CD4-positive, alpha-beta T cell treated with Interferon alpha-2 for 1 hour (primary cell): ENCODE results near the gene PLOD1.
"Not testable (repeated sequence)": the region's sequence is repeated elsewhere in the genome, so short reads cannot be mapped to it uniquely, and the experiment has no call there.

ENCODE experiments used
- DNase-seq, 2 donors: peaks; one replicate each; pipeline ENCODE4 v3.0.0-alpha.2; 2020 to 2022

PLOD1 gene

DNA sequence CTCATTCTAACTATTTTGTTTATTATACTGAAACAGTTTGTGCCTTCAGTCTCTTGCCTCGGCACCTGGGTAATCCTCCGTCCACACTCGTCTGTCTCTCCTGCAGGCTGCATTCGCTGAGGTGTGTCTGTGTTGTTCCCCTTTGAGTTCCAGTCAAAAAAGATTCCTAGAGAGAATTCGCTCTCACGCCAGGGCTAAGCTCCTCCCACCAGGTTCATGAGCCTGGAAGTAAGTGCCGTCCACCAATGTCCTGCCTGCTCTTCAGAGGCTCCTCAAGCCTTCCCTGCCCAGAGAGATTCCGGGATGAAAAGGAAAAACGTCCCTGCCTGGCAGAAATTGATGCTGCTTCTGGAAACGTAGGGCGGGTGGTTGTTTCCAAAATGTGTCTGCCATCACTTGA lies 21.2 kb upstream of the PLOD1 start:
- no peak for DNase-seq

DNA sequence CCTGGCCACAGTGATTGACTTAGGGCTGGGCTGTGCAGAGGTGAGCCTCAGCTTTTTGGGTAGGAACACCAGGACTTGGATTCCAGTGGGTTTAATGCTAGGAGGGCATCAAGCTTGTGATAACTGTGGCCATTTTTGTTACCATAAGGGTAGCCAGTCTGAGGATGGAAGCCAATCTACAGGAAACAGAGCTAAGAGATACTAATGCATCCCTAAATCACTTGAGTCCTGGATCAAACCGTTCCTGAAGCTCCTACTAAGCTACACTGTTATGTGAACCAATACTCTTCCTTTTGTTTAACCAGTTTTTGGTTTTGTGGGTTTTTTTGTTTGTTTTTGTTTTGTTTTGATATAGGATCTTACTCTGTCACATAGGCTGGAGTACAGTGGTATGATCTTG lies 20.5 kb upstream of the PLOD1 start:
- no peak for DNase-seq

DNA sequence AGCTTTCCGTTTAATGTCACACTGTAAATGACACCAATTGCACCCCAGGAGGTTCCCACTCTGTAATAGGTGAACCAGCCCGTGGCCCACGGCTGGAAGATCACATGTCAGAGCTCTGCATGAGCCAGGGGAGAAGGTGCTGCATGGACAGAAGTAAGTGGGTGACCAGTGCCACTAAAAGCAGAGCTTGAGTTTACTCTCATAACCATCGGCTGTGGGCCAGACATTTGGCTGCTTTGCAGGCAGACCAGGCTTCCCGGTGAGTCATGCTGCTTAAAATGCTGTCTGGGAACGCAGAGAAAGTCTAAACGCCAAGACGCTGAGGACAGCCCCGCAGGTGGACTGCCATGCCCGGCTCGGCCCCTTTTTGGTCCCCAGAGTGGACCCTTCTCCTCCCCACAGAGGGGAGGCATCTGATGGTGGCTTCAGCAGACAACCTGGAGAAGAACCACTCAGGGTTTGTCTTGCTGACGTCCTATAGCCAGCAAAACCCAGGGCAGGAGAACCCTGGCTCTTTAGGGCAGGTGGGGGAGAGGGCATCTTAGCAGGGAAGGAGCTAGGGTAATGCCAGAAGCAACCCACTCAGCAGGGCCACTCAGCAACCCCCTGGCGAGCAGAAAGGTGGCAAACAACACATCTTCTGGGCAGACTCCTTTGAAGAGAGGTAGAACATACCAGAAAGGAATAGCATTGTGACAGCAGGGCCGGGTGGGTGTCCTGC lies 15.6 kb upstream of the PLOD1 start:
- DNase-seq, result no peak

DNA sequence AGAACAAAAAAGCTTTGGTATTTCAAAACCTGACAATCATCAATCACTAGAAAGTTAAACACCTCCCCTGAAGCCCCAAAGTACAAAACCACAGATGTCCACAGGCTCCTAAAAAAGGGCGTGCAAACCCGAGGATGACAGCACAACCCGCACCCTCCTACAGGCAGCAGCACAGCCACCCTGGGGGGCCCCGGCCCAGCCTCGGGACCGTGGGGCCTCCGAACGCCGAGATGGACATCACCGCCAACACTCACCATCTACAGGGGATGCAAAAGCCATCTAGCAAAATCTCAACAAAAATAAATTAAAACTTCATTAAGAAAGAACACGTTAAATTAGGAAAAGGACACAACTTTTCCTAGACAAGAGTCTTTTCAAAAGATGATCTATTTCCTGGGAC lies 14.9 kb upstream of the PLOD1 start:
- DNase-seq, result no peak

DNA sequence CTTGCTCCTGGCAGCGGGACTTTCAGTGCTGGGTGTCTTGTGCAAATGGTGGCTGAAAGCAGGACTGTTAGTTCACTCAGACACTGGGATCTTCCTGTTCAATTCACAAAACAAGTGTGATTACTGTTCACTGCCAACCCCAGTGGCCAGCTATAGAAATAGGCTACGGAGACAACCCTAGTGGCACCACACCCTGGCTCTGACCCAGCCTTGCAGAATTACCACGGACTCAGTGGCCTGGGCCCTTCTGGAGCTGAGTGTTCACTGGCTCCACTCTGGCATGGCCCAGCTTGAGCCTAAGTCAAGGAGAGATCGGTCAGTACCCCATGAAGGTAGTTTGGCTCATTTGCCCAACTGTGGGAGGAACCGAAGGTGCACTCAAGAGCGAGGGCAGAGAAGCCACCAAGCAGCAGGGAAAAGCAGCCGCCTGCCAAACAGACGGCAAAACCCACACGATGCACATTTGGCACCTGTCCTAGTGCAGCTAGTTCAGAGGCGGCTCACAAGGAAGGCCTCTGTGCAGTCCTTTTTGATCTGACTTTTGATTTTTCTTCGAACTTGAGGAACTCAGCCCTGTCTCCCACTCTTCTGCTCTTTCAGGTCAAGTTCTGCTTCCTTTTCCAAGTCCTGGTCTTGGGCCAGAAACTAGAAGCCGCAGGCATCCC lies 14.1 kb upstream of the PLOD1 start:
- DNase-seq, result no peak

DNA sequence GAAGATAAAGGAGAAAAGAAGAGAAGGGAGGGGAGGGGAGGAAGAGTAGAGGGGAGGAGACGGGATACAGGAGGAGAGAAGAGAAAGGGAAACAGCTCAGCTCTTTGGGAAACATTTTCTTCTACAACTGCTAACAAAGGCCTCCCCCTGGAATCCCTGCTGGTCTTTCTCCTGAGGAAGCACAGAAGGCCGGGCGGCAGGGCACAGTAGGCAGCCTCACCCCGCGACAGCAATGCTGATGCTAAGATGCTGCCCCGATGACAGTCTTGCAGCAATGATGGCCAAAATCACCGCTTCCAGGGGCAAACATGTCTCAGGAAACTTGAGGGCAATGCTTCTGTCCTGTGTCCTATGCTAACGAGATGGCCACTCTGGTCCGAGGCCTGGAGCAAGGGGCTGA lies 13.5 kb upstream of the PLOD1 start:
- no peak for DNase-seq

DNA sequence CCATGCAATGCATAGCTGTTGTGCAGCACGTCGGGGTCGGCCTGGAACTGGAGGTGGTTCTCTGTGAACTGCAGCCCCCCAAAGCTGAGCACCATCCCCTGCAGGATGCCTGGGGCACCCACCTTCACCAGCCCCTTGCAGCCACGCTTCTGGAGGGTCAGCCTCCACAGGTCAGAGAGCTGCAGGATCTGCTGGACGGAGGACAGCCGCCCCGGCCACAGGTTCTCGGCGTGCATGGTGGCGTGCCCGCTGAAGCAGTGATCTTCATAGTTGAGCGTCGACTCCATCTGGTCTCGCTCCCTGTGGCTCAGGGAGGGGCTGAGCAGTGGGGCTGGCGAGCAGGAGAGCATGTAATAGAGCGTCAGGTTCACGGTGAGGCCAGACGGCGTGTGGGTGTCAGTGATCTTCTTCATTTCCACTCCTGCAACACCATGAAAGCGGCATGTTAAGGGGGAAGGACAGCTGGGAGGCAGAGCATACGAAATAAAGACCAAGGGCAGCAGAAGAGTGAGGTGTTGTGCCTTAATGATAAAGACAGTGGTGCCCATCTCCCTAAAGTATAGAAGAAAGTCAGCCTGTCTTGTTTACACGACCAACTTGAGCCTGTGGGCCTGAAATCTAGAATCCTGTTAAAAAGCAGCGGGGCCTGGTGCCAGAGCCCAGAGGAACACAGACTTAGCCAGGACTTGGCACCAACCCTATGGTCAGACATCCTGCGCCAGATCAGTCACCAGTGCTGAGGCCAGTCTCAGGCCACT lies 11.3 kb upstream of the PLOD1 start:
- no peak for DNase-seq

DNA sequence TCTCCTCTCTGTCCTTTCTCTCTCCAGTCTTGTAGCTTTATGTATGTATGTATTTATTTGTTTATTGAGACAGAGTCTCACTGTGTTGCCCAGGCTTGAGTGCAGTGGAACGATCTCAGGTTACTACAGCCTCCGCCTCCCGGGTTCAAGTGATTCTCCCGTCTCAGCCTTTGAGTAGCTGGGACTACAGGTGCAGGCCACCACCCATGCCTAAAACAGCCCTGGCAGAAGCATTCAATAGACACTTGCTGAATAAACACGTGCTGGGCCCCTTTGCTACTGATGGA lies 10.7 kb upstream of the PLOD1 start:
- no peak for DNase-seq

DNA sequence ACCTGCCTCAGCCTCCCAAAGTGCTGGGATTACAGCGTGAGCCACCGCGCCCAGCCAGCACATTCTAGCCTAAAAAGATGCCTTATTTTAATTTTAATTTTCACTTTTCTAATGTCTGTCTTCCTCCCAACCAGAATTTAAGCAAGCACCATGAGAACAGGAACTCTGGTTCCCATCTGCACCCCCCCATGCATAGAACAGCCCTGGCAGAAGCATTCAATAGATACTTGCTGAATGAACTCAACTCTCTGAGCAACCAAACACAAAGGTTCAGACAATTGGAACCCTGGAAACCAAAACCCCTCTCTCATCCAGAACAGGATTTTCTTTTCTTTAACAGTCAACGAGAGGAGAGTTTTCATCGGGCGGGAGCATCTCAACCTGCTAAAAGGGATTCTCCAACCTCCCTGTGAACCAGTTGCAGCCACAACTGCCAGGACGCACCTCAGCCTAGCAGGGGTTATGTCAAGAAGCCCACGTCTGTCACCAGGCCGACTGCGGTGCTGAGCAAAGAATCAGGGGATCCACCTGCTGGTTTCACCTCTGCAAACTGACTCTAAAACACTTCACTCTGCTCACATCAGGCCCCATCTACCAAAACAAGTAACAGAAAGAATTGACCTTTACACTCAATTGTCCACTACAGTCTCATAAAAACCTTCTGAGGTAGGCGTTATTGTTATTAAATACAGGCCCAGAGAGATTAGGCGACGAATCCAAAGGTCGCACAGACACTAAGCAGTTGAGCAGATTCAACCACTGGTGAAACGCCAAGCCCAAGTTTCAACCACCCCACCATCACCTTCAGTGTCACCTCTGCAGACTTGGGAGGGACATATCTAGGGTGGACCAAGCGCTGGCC lies 10.0 kb upstream of the PLOD1 start:
- DNase-seq, result no peak

DNA sequence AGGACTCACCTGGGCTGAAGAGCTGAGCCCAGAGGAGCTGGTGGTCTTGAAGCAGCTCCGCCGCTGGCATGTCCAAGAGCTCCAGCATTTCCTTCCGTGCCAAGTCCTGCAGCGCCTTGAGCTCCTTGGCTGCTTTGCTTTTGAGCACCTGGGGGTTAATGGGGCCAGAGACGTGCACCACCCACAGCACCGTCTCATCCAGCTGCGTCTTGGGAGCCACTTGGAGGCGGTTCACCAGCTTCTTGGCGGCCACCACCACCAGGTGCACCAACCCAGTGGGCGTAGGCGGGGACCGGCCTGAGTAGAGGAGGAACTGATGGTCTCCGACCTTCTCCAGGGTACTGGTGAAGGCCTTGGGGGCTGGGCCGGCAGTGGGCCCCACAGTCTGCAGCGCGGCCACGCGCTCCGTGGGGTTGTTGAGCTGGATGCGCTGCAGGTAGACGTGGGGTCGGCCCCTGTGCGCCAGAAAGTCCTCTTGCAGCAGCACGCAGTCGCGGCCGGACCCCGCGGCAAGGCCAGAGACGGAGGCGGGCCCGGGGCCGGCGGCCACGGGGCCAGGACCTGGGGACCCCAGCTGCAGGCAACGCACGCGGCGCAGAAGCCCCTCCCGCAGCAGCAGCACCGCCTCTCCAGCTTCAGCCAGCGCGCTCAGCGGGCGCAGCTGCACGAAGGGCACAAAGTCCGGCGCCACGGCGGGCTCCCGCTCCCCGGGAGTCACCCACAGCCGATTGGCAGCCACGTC lies 9.2 kb upstream of the PLOD1 start:
- DNase-seq, result not testable (repeated sequence)

DNA sequence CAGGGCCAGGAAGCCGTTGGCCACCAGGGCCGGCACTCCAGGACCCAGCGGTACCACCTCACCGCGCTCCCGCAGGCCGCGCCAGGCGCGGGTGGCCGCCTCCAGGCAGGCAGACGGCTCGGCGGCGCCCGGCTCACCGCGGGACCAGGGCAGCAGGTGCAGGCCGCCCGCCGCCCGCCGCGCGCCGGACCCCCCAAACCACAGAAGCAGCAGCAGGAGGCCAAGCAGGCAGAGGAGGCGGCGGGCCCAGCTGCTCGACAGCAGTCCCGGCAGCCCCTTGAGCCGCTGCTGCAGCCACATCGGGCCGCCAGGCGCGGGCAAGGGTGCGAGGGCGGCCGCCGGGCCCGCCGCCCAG lies 8.6 kb upstream of the PLOD1 start:
- no peak for DNase-seq

DNA sequence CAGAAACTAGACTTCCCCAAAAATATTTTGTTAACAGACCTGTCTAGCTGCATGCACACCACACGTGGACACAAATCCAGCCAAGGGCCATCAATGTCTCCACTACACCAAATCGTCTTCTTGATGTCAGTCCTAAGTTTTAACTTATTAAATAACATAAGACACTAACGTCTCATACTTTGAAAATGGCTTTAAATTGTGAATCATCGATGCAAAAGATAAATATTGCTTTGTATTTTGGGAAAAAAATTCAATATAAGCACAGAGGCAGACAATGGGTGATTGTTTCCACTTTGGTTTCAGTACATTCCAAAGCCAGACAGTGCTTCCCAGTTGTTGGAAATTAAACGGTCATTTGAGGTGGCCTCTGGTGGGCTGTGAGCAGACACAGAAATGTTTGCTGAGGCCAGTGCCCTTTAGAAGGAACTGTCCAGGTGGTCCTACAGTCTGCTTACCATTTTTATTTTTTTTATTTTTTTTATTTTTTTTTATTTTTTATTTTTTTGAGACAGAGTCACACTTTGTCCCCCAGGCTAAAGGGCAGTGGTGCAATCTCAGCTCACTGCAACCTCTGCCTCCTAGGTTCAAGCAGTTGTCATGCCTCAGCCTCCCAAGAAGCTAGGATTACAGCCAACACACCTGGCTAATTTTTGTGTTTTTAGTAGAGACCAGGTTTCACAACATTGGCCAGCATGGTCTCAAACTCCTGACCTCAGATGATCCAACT lies 6.5 kb upstream of the PLOD1 start:
- no peak for DNase-seq

DNA sequence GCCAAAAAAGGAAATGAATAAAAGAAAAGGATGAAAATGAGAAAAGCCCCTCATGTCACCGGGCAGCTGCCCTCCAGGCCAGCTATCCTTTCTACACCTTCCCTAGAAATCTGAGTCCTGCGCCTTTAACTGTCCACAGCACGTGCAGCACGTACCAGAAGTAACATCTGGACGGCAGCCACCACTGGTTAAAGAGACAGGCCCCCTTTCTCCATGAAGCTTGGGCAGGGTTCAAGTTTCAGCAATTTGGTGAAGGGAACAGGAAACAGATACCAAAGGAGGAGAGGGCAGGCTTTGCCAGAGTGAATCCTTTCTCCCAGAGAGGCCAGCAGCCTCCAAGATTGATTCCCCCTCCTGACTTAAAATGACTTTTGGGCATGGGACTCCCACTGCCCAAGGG lies 4.7 kb upstream of the PLOD1 start:
- no peak for DNase-seq

DNA sequence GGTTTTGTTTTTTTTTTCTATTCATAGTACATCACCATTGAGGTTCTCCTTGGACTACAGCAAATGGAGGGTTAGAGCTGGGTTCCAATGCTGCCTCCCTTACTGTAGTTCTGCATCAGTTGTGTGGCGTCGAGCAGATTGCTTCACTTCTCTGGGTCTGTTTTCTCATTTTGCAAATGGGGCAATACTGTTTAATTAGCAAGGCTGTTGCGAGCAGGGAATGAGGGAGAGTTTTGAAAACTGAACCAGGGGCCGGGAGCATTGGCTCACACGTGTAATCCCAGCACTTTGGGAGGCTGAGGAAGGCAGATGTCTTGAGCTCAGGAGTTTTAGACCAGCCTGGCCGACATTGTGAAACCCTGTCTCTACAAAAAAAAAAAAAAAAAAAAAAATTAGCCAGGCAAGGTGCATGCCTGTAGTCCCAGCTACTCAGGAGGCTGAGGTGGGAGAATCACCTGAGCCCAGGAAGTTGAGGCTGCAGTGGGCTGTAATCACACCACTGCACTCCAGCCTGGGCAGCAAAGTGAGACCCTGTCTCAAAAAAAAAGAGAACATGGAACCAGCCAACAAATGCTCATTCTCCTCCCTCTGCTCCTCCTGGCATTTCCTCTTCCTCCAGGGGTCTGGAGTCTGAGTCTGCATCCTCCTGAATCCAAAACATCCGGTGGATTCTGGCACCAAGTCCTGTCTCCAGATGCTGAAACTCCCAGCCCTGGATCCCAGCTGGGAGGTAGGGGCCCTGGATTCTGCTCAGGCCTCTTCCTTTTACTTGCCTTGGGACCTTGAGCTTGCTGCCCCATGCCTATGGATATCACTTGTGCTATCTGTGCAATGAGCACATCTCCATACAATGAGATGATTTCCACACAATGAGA lies 3.7 kb upstream of the PLOD1 start:
- no peak for DNase-seq

DNA sequence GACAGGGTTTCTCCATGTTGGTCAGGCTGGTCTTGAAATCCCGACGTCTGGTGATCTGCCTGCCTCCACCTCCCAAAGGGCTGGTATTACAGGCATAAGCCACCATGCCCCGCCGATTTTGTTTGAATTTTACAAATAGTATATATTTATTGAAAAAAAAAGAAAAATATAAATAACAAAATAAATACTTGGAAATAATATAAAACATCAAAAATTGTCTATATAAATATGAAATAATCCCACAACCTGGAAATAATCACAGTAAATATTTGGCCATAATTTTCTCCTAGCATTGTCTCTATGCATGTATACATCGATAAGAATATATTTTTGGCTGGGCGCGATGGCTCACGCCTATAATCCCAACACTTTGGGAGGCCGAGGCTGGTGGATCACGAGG lies 2.7 kb upstream of the PLOD1 start:
- DNase-seq, result no peak

DNA sequence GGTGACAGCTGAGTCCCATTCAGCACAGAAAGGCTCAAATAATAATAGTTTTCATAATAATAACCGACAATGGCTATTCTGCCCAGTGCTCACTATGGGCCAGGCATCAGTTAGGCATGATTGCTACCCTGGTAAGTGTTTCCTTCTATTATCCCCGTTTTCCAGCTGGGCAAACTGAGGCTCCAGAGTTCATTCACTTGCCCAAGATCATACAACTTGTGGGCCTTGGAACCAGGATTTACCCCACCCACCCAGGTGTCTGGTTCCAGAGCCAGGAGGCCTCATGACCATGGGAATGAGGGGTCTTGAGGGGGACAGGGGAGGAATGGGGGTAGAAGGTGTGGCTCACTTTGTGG lies 518 bp downstream of the PLOD1 start:
- DNase-seq, result no peak

DNA sequence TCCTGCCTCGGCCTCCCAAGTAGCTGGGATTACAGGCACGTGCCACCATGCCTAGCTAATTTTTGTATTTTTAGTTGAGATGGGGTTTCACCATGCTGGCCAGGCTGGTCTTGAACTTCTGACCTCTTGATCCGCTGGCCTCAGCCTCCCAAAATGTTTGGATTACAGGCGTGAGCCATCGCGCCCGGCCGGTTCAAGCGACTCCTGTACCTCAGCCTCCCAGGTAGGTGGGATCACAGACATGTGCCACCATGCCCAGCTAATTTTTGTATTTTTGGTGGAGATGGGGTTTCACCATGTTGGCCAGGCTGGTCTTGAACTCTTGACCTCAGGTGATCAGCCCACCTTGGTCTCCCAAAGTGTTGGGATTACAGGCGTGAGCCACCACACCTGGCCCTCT lies 1.2 kb downstream of the PLOD1 start:
- not testable (repeated sequence) for DNase-seq

DNA sequence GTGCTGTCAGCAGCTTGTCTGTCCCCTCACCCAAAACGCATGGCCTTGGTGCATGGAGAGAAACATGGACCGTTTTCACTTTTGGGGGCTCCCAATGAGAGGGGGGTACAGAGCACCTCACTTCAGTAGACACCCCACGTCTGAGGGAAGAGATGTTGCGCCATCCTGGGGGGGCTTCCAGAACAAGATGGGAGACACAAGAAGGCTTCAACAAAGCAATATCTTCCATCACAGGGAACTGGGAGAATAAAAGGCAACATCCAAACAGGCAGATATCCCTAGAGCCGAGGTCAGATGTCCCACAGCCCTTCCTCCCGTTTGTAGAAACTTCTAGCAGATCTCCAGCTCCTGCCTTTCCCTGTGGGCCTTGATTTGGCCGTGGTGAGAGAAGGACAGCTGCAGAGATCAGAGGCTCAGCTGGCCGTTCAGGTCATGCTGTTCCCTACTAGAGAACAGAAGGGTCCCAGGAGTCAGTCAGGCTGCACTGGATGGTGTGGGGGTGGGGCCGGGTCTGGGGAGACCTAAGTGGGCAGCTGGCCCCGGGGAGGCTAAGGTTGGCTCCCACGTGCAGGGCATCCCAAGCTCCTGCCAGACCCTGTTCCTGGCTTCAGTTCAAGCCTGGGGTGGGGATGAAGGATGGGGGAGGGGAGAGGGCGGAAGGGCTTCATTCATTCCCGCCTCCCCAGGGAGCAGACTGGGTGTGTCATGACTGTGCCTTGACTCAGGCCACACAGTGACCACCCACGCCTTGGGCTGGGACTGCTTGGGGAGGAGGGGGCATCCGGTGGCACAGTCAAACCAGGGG lies 4.4 kb downstream of the PLOD1 start:
- DNase-seq, result no peak

DNA sequence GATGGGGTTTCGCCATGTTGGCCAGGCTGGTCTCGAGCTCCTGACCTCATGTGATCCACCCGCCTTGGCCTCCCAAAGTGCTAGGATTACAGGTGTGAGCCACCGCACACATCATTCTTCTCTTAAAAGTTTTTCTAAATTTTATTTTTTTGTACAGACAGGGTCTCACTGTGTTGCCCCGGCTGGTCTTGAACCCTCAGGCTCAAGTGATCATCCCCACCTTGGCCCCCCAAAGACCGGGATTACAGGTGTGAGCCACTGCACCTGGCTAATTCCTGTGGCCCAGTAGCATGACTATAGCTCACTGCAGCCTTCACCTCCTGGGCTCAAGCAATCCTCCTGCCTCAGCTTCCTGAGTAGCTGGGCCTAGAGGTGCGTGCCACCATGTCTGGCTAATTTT lies 5.3 kb downstream of the PLOD1 start:
- not testable (repeated sequence) for DNase-seq

DNA sequence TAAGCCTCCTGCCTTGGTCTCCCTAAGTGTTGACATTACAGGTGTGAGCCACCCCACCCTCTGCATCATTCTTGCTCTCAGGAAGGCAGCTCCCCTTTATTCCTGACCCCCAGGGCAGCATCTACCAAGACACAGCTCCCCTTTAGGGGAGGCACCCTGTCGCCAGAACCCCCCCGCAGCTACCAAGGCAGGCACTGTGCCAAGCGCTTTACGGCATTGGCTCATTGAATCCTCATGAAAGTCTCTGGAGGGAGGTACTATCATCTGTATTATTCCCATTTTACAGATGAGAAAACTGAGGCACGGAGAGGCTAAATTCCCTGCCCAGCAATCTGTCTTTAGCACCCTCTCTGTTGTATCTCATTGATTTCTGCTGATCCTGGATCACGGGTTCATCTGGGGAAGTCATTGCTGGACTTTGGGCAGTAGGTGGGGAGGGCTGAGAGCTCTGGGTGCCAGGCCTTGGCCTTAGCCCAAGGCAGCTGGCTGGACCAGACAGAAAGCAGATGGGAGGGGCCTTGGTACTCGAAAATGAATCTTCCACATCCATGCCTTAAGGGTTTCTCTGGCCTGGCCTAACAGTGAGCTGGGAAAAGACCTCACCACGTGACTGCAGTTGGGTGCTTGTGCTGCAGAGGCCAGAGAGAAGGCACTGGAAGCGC lies 5.9 kb downstream of the PLOD1 start:
- no peak for DNase-seq
